Endodermal cell (in vitro differentiated cells): ENCODE measurements around the gene PRG3. TPM values are rescaled to one million over a fixed set of nuclear protein-coding genes. Genes with fewer than 3 reads are reported as not detected.

Experiments used
- DNase-seq: peaks from one replicate; pipeline ENCODE4 v3.0.0-alpha.2; 2017
- H3K27ac ChIP-seq: 2 replicates; pipeline ENCODE4 v1.5.1; 2013; ENCODE audit warnings: mild to moderate bottlenecking, low read depth, low read length, moderate library complexity
- H3K27me3 ChIP-seq: 2 replicates; pipeline ENCODE4 v1.6.1; 2013; ENCODE audit warnings: mild to moderate bottlenecking, low read length, moderate library complexity; ENCODE audit not compliant: insufficient read depth, control insufficient read depth, poor library complexity, severe bottlenecking
- H3K36me3 ChIP-seq: 2 replicates; pipeline ENCODE4 v1.7.0; 2013; ENCODE audit warnings: mild to moderate bottlenecking, low read length, moderate library complexity; ENCODE audit not compliant: control insufficient read depth, insufficient read depth
- H3K4me1 ChIP-seq: one replicate; pipeline ENCODE4 v1.7.0; 2013; ENCODE audit warnings: low read length; ENCODE audit not compliant: control insufficient read depth, insufficient read depth
- H3K4me3 ChIP-seq: 2 replicates; pipeline ENCODE4 v1.5.1; 2013; ENCODE audit warnings: mild to moderate bottlenecking, low read length, moderate library complexity
- H3K9ac ChIP-seq: 2 replicates; pipeline ENCODE4 v1.6.1; 2013; ENCODE audit warnings: mild to moderate bottlenecking, low read length, moderate library complexity; ENCODE audit not compliant: poor library complexity, severe bottlenecking; ENCODE audit errors: extremely low read depth
- H3K9me3 ChIP-seq: 2 replicates; pipeline ENCODE4 v1.6.1; 2013; ENCODE audit warnings: mild to moderate bottlenecking, low read length, moderate library complexity; ENCODE audit not compliant: control insufficient read depth
- H3K27ac Mint-ChIP-seq: 2 replicates; pipeline ENCODE4 v1.8.0; 2020; ENCODE audit warnings: mixed read lengths
- H3K27me3 Mint-ChIP-seq: 2 replicates; pipeline ENCODE4 v1.8.0; 2021; ENCODE audit warnings: mild to moderate bottlenecking, mixed read lengths; ENCODE audit not compliant: insufficient read depth
- H3K36me3 Mint-ChIP-seq: 2 replicates; pipeline ENCODE4 v1.8.0; 2020; ENCODE audit warnings: low read depth, mixed read lengths
- H3K4me1 Mint-ChIP-seq: 2 replicates; pipeline ENCODE4 v1.8.0; 2020; ENCODE audit warnings: mixed read lengths
- H3K4me3 Mint-ChIP-seq: 2 replicates; pipeline ENCODE4 v1.8.0; 2020; ENCODE audit warnings: mild to moderate bottlenecking, moderate library complexity, mixed read lengths
- H3K9me3 Mint-ChIP-seq: 2 replicates; pipeline ENCODE4 v1.8.0; 2020; ENCODE audit warnings: mild to moderate bottlenecking, mixed read lengths
- whole genome bisulfite sequencing, 2 experiments: methylation state at CpG; one replicate each; pipeline versions ENCODE4 v1.1.5 to v1.1.7; 2013; ENCODE audit warnings: missing lambda C conversion rate in 2 of 2, mixed read lengths in 1 of 2; ENCODE audit not compliant: insufficient coverage in 1 of 2, insufficient read length in 1 of 2; 5-methylcytosine and 5-hydroxymethylcytosine counted together
- total RNA-seq, 2 donors: library from RNA; stranded (reverse); fragmentation: NEBNext Ultra II Directional in 1 of 2; extraction: Animal tissue kit (Norgen Biotek cat#: 25700) in 1 of 2; gene quantifications; 2 replicates in 1 of 2; 3 replicates in 1 of 2; pipeline ENCODE4 v1.2.1, GENCODE V29; 2021
- TF ChIP-seq, protein P1 (sequence below): fragments of 200-600 bp; sonication (generic); conservative IDR thresholded peaks from 2 replicates; pipeline ENCODE4 v1.5.0; 2021; ENCODE audit warnings: antibody characterized with exemption, mild to moderate bottlenecking

Gene PRG3
- total RNA-seq, 2 donors from 2014 or later = not detected

DNA sequence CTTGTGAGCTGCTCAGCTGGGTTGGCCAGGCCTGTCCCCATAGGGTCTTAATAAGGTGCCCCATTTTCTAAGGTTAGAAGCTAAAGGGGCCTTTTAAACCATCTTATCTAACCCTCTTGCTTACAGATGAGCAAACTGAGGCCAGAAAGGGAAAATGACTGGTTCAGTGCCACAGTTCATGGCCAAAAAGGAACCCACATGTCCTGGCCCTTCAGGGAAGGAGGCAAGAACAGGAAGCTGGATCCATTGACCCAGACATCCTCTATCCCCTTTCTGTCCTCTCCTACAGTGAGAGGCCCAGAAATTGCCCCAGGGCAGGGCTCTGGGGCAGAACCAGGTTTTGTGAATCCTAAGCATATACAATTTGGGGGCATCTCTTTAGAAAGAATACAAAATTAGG is 10.0 kb downstream of the PRG3 start:
- H3K4me1 Mint-ChIP-seq = peaks cover 4% of the 10 kb centered on the region
- TF ChIP-seq, protein P1, sequence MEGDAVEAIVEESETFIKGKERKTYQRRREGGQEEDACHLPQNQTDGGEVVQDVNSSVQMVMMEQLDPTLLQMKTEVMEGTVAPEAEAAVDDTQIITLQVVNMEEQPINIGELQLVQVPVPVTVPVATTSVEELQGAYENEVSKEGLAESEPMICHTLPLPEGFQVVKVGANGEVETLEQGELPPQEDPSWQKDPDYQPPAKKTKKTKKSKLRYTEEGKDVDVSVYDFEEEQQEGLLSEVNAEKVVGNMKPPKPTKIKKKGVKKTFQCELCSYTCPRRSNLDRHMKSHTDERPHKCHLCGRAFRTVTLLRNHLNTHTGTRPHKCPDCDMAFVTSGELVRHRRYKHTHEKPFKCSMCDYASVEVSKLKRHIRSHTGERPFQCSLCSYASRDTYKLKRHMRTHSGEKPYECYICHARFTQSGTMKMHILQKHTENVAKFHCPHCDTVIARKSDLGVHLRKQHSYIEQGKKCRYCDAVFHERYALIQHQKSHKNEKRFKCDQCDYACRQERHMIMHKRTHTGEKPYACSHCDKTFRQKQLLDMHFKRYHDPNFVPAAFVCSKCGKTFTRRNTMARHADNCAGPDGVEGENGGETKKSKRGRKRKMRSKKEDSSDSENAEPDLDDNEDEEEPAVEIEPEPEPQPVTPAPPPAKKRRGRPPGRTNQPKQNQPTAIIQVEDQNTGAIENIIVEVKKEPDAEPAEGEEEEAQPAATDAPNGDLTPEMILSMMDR = no peak
- no peaks in the 10 kb centered on the region for H3K9me3 Mint-ChIP-seq
- no peaks in the 10 kb centered on the region for H3K36me3 ChIP-seq
- H3K27me3 Mint-ChIP-seq = peaks cover 61% of the 10 kb centered on the region
- no peak overlapping the region for H3K27ac Mint-ChIP-seq
- H3K27ac ChIP-seq = no peak overlapping the region
- no peak overlapping the region for H3K9ac ChIP-seq
- DNase-seq = no peak
- H3K4me3 Mint-ChIP-seq = no peak overlapping the region
- no peaks in the 10 kb centered on the region for H3K36me3 Mint-ChIP-seq
- peaks cover 10% of the 10 kb centered on the region for H3K4me1 ChIP-seq
- no peak overlapping the region for H3K4me3 ChIP-seq
- H3K27me3 ChIP-seq = peaks cover 65% of the 10 kb centered on the region
- H3K9me3 ChIP-seq = no peaks in the 10 kb centered on the region

DNA sequence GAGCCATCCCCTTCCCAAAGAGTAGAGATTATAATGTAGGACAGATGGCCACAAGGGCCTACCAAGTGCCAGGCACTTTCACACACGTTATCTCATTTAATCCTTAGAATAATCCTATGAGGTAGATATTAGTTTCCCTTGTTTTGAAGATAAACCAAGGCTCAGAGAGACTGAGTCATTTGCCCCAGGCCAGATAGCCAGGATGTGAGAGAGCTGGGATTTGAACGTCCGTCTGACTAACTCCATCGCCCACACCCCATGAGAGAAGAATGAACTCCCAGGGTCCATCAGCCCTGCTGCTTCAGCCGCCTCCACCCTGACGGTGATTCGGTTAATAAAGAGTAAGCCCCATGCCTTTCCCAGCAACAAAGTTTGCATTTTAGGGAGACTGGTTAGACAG is 10.7 kb downstream of the PRG3 start:
- no peaks in the 10 kb centered on the region for H3K9me3 Mint-ChIP-seq
- peaks cover 58% of the 10 kb centered on the region for H3K27me3 Mint-ChIP-seq
- no peak overlapping the region for H3K9ac ChIP-seq
- H3K4me1 ChIP-seq = peaks cover 12% of the 10 kb centered on the region
- H3K4me1 Mint-ChIP-seq = peaks cover 10% of the 10 kb centered on the region
- no peak overlapping the region for H3K4me3 ChIP-seq
- H3K36me3 ChIP-seq = no peaks in the 10 kb centered on the region
- TF ChIP-seq, protein P1 = no peak
- no peaks in the 10 kb centered on the region for H3K9me3 ChIP-seq
- no peaks in the 10 kb centered on the region for H3K36me3 Mint-ChIP-seq
- no peak overlapping the region for H3K27ac Mint-ChIP-seq
- peaks cover 61% of the 10 kb centered on the region for H3K27me3 ChIP-seq
- DNase-seq = no peak
- no peak overlapping the region for H3K4me3 Mint-ChIP-seq
- 87 to 91% methylated on average over 6 to 7 of the region's 7 CpGs for WGBS, 2 experiments
- no peak overlapping the region for H3K27ac ChIP-seq

DNA sequence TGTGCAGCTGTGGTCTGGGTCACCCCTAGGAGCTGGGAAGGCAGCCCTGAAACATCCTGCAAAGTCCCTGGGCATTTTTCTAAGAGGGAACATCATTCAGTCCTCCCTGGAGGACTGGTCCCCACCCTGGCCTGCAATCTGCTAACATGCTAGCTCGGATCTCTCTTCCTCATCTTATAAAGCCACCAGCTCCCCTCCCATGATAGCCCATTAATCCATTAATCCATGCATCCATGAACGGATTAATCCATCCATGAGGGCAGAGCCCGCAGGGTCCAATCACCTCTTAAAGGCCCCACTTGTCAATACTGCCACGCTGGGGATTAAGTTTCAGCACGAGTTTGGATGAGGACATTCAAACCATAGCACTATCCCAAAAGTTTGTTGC is 12.1 kb downstream of the PRG3 start:
- H3K27ac Mint-ChIP-seq = no peak overlapping the region
- Histone ChIP-seq H3K9ac (no peak overlapping the region), H3K4me1 (peaks cover 13% of the 10 kb centered on the region), H3K4me3 (no peak overlapping the region), H3K27ac (no peak overlapping the region), H3K36me3 (no peaks in the 10 kb centered on the region), H3K27me3 (peaks cover 65% of the 10 kb centered on the region), H3K9me3 (no peaks in the 10 kb centered on the region)
- peaks cover 16% of the 10 kb centered on the region for H3K4me1 Mint-ChIP-seq
- H3K27me3 Mint-ChIP-seq = peaks cover 59% of the 10 kb centered on the region
- 83 to 93% methylated on average over 4 to 5 of the region's 5 CpGs for WGBS, 2 experiments
- no peaks in the 10 kb centered on the region for H3K9me3 Mint-ChIP-seq
- H3K36me3 Mint-ChIP-seq = no peaks in the 10 kb centered on the region
- DNase-seq = no peak
- H3K4me3 Mint-ChIP-seq = no peak overlapping the region
- TF ChIP-seq, protein P1 = no peak
